Islet precursor cell (in vitro differentiated cells): ENCODE data around the gene PTAFR.

Experiments
- DNase-seq: peaks from one replicate; pipeline ENCODE4 v3.0.0-alpha.2; 2018

The PTAFR gene

GRCh38 chr1:28176492-28177470 is at the start of gene PTAFR:
Gene PTAFR, minus strand, starts transcription at chr1:28176690. Its CDS starts 25,669 bp downstream, at chr1:28151021.
- DNase-seq, result no peak

GRCh38 chr1:28213315-28213714 is 36.8 kb upstream of the PTAFR start:
- no peak for DNase-seq

- DNase-seq, result no peak
These were observed 33.2 kb upstream of the PTAFR start for GRCh38 chr1:28209700-28210099.

GRCh38 chr1:28208818-28209441 is 32.4 kb upstream of the PTAFR start:
- peak; percentile 72 for DNase-seq

GRCh38 chr1:28205243-28205642 is 28.8 kb upstream of the PTAFR start:
- DNase-seq, result no peak

GRCh38 chr1:28200234-28200873 is 23.9 kb upstream of the PTAFR start:
- no peak for DNase-seq

GRCh38 chr1:28199328-28200233 is 23.1 kb upstream of the PTAFR start:
- no peak for DNase-seq

GRCh38 chr1:28197682-28198415 is 21.4 kb upstream of the PTAFR start:
- DNase-seq, result no peak

GRCh38 chr1:28196330-28196729 is 19.8 kb upstream of the PTAFR start:
- peak; percentile 23 for DNase-seq

GRCh38 chr1:28195780-28196179 is 19.3 kb upstream of the PTAFR start:
- DNase-seq, result peak; percentile 78

GRCh38 chr1:28194326-28195035 is 18.0 kb upstream of the PTAFR start:
- DNase-seq, result peak; percentile 37

- DNase-seq, result peak; percentile 91
These were observed 17.2 kb upstream of the PTAFR start for GRCh38 chr1:28193701-28194161.

- no peak for DNase-seq
These were observed 14.6 kb upstream of the PTAFR start for GRCh38 chr1:28190996-28191645.

GRCh38 chr1:28190337-28190979 is 14.0 kb upstream of the PTAFR start:
- DNase-seq, result peak; percentile 15

GRCh38 chr1:28185071-28185470 is 8.6 kb upstream of the PTAFR start:
- no peak for DNase-seq

GRCh38 chr1:28180306-28181305 is 4.1 kb upstream of the PTAFR start:
- no peak for DNase-seq

- DNase-seq, result no peak
These were observed 2.4 kb upstream of the PTAFR start for GRCh38 chr1:28178690-28179485.
